H1 (cell line): ENCODE measurements around the gene TUBA8. TPM values are rescaled to one million over a fixed set of nuclear protein-coding genes. Genes with fewer than 3 reads are reported as not detected.

Source experiments
- CHD7 ChIP-seq: fragments of 300-600 bp; sonication (generic); IDR thresholded peaks from 2 replicates; pipeline ENCODE4 v1.7.1; 2012; ENCODE audit warnings: low read length, moderate library complexity, mild to moderate bottlenecking, inconsistent platforms; ENCODE audit not compliant: insufficient replicate concordance
- KDM1A ChIP-seq: fragments of 200-600, 300-600 bp; sonication (generic); IDR thresholded peaks from 2 replicates; pipeline ENCODE4 v1.7.1; 2016; ENCODE audit warnings: mild to moderate bottlenecking, low read length, borderline replicate concordance
- KDM5A ChIP-seq: fragments of 200-600 bp; IDR thresholded peaks from 2 replicates; pipeline ENCODE4 v1.7.1; 2012; ENCODE audit warnings: mild to moderate bottlenecking, low read length, inconsistent platforms, mixed read lengths
- POU5F1 ChIP-seq: IDR thresholded peaks from 2 replicates; pipeline ENCODE4 v1.6.1; 2011; ENCODE audit warnings: low read depth, mild to moderate bottlenecking, low read length, moderate library complexity
- RNF2 ChIP-seq: fragments of 200-900, 300-1000 bp; sonication (generic); IDR thresholded peaks from 2 replicates; pipeline ENCODE4 v1.7.1; 2016; ENCODE audit warnings: borderline replicate concordance, low read depth, mild to moderate bottlenecking, antibody characterized with exemption, low read length; ENCODE audit not compliant: poor library complexity, severe bottlenecking; ENCODE audit errors: missing control alignments
- SP2 ChIP-seq: IDR thresholded peaks from 2 replicates; pipeline ENCODE4 v1.6.1; 2012; ENCODE audit warnings: mild to moderate bottlenecking, low read length, inconsistent platforms
- TBP ChIP-seq: IDR thresholded peaks from 2 replicates; pipeline ENCODE4 v1.6.1; 2011; ENCODE audit warnings: low read depth, low read length, improper control_type of control experiment
- polyA plus RNA-seq, 7 experiments: library from polyadenylated mRNA; depleted of rRNA in 3 of 7; stranded (reverse) in 5 of 7; unstranded in 2 of 7; fragments of >200 nt in 5 of 7; fragments of 200-250 nt in 2 of 7; gene quantifications; 1 replicate in 5 of 7; 2 replicates in 1 of 7; 4 replicates in 1 of 7; pipeline versions ENCODE4 v1.2.1 to v1.2.3, GENCODE V29; 2011 to 2013; ENCODE audit warnings: missing spikeins in 2 of 7, mixed read lengths in 2 of 7
- total RNA-seq: library from RNA; stranded (reverse); fragmentation: NEBNext Ultra II Directional; extraction: Animal tissue kit (Norgen Biotek cat#: 25700); gene quantifications from 2 replicates; pipeline ENCODE4 v1.2.1, GENCODE V29; 2021

TUBA8 gene
- total and polyA plus RNA-seq, 2 of the 8 experiments (the other 6 are each of a cell fraction or from before 2014, with no cell fraction given): 1.0 to 4.0 TPM

GRCh38 chr22:18104566-18104965 is 6.0 kb upstream of the TUBA8 start (continued):
- TF ChIP-seq CHD7: no peak
- TF ChIP-seq POU5F1: no peak
- no peak for TF ChIP-seq RNF2
- TF ChIP-seq KDM5A: no peak
- TF ChIP-seq TBP: no peak
- no peak for TF ChIP-seq KDM1A
- no peak for TF ChIP-seq SP2
